HPDE6-E6E7 (cell line): ENCODE results near the gene CTNND2.

Experiments used
- DNase-seq: peaks from one replicate; pipeline ENCODE4 v3.0.0; 2011; ENCODE audit warnings: missing footprints; ENCODE audit errors: extremely low spot score

The CTNND2 gene

DNA sequence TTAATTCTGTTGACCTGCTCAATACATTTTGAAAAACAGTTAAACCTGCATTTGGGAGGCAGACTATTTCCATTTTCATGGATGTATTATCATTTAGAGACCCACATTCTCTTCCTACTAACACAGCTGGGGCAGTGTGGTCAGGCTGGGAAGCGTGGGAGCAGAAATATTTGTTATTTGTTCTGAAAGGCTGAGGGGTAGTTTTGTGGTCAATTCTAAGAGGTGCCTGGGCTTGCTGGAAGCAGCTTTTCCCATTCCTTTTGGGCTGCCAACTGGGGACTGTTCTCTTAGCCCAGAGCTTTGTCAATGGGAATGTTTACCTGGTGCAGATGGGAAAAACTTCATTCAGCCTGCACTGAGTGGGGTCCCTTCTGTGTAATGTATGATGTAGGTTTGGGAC, 971.8 kb downstream of the CTNND2 start:
- DNase-seq = no peak

DNA sequence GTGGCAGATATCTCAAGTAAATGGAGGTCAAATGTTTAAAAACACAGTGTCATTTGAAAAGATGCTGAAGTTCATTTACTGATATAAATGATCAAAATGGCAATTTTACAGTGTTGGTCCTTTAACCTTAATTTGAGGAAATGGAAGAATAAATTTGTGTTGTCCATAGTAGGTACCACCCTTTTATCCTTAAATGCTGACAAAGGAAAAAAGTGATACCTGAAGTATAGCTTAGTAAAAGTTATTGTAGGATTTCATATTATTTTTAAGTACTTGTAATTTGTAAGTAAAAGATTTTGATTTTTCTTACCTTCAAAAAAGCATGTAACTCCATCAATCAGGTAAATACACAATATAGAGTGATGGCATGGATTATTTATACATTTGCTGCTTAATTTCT, 976.6 kb downstream of the CTNND2 start:
- no peak for DNase-seq

DNA sequence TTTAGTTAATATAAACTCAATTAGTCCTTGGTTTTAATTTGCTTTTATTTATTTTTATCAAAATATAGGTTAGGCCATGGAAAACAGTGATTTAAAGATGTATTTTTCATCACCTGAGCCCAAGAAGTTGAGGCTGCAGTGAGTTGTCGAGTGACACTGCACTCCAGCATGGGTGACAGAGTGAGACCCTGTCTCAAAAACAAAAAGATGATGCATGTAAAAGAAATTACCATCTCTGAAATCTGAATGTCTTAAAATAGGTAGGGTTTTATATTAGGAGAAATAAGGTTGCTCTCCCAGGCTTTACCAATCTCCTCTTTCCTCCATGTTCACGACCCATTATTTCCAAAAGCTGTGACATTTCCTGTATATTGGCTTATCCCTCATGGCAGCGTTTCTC, 980.9 kb downstream of the CTNND2 start:
- DNase-seq = no peak
